Aorta (tissue), 5 donors: ENCODE results near the gene LITAF. TPM values are rescaled to one million over a fixed set of nuclear protein-coding genes. Genes with fewer than 3 reads are reported as not detected.

Source experiments
- ATAC-seq: fragments of 200-7000 bp; cut with Tn5 transposase; one replicate; pipeline ENCODE4 v1.9.1; 2022; ENCODE audit warnings: moderate library complexity; ENCODE audit not compliant: low FRiP score
- DNase-seq, 2 donors: peaks; one replicate each; pipeline ENCODE4 v3.0.0-alpha.2; 2020
- H3K27ac ChIP-seq, 2 donors: one replicate each; pipeline ENCODE4 v1.5.1; 2013; ENCODE audit warnings: low read length in 2 of 2, mild to moderate bottlenecking in 2 of 2, moderate library complexity in 2 of 2, control low read depth in 1 of 2, inconsistent platforms in 1 of 2, low read depth in 1 of 2
- H3K27me3 ChIP-seq, 2 donors: one replicate each; pipeline ENCODE4 v1.6.1; 2013; ENCODE audit warnings: control low read depth in 1 of 2, low read length in 1 of 2, mild to moderate bottlenecking in 1 of 2, moderate library complexity in 1 of 2; ENCODE audit not compliant: insufficient read depth in 2 of 2, control insufficient read depth in 1 of 2
- H3K36me3 ChIP-seq, 2 donors: one replicate each; pipeline ENCODE4 v1.6.1; 2013; ENCODE audit warnings: control low read depth in 1 of 2, low read length in 1 of 2, mild to moderate bottlenecking in 1 of 2; ENCODE audit not compliant: insufficient read depth in 2 of 2, control insufficient read depth in 1 of 2
- H3K4me1 ChIP-seq, 2 donors: one replicate each; pipeline ENCODE4 v1.6.1; 2013; ENCODE audit warnings: low read length in 2 of 2, control low read depth in 1 of 2, mild to moderate bottlenecking in 1 of 2, moderate library complexity in 1 of 2; ENCODE audit not compliant: insufficient read depth in 2 of 2, control insufficient read depth in 1 of 2
- H3K4me3 ChIP-seq, 2 donors: one replicate each; pipeline ENCODE4 v1.5.1; 2013; ENCODE audit warnings: low read length in 2 of 2, control low read depth in 1 of 2, mild to moderate bottlenecking in 1 of 2
- H3K9me3 ChIP-seq: one replicate; pipeline ENCODE4 v1.6.1; 2013; ENCODE audit warnings: mild to moderate bottlenecking, low read length; ENCODE audit not compliant: control insufficient read depth
- WGBS, 2 donors: extraction: QIAGEN DNeasy Blood & Tissue Kit; methylation state at CpG; one replicate each; pipeline ENCODE4 v1.1.7; 2013; 5-methylcytosine and 5-hydroxymethylcytosine counted together
- intact Hi-C, 2 donors: fragments of 100-400 bp; cut with DNase I; formaldehyde crosslinking; loops; one replicate each; pipeline versions ENCODE4 v1.14.2 to v1.15.0; 2022
- polyA plus RNA-seq, 2 donors: library from polyadenylated mRNA; stranded (reverse); fragments of 200-250 nt; gene quantifications; one replicate each; pipeline ENCODE4 v1.2.3, GENCODE V29; 2013
- total RNA-seq, 2 donors: library from RNA; stranded (reverse); fragmentation: NEBNext Ultra II Directional; extraction: Animal tissue kit (Norgen Biotek cat#: 25700); gene quantifications; one replicate each; pipeline ENCODE4 v1.2.1, GENCODE V29; 2021
- donor health status: healthy with polysubstance abuse.
- donor health status: Bipolar disorder and iron deficiency.
- donor health status: DM: no; HTN: no; CAD: no.
- donor health status: DM: no; HTN: no; CAD: no.
- donor health status: DM: yes; HTN: yes; CAD: no.

LITAF gene
- total and polyA plus RNA-seq, 4 donors, result 83.1 to 157 (median 141) TPM

- H3K27me3 ChIP-seq, result no peaks in the 10 kb centered on the region
- DNase-seq (no peak), ATAC-seq (no peak)
- WGBS, 2 donors, result 60 to 73% methylated on average over 7 of the region's 7 CpGs
- intact Hi-C loops, result loop anchor here in 1 of 2 donors (5.0 to 10.0 kb wide), 4 partner anchors 48 to 145 kb away; partner anchors contain the start of gene LITAF
- H3K36me3 ChIP-seq, result no peaks in the 10 kb centered on the region
- no peak overlapping the region for H3K4me3 ChIP-seq
- H3K9me3 ChIP-seq, result no peaks in the 10 kb centered on the region
- peak overlapping the region in 1 of 2 donors; percentile 69 for H3K27ac ChIP-seq
- peaks cover 0 to 3% of the 10 kb centered on the region in 2 donors for H3K4me1 ChIP-seq
These were observed 87.2 kb downstream of the LITAF start for GRCh38 chr16:11499295-11500089.

- H3K36me3 ChIP-seq, result no peaks in the 10 kb centered on the region
- peak overlapping the region; percentile 84 to 91 for H3K27ac ChIP-seq
- DNase-seq (no peak), ATAC-seq (no peak)
- peaks cover 0 to 3% of the 10 kb centered on the region in 2 donors for H3K4me1 ChIP-seq
- intact Hi-C loops, result loop anchor here in 1 of 2 donors (5.0 to 10.0 kb wide), 4 partner anchors 49 to 146 kb away; partner anchors contain the start of gene LITAF
- H3K27me3 ChIP-seq, result no peaks in the 10 kb centered on the region
- H3K9me3 ChIP-seq, result no peaks in the 10 kb centered on the region
- H3K4me3 ChIP-seq, result no peak overlapping the region
- 75% methylated on average over 6 of the region's 6 CpGs for WGBS, 2 donors
These were observed 88.0 kb downstream of the LITAF start for GRCh38 chr16:11498683-11499082.

GRCh38 chr16:11497851-11498289 lies 88.8 kb downstream of the LITAF start:
- peaks cover 0 to 3% of the 10 kb centered on the region in 2 donors for H3K4me1 ChIP-seq
- H3K27ac ChIP-seq, result peak overlapping the region; percentile 84 to 90
- ATAC-seq (no peak), DNase-seq (no peak)
- no peaks in the 10 kb centered on the region for H3K36me3 ChIP-seq
- WGBS, 2 donors, result 2 to 8% methylated on average over 5 of the region's 5 CpGs
- intact Hi-C loops, result loop anchor here in 1 of 2 donors (1.0 to 10.0 kb wide), 5 partner anchors 49 to 299 kb away; partner anchors contain the start of genes LITAF and ZC3H7A
- no peaks in the 10 kb centered on the region for H3K27me3 ChIP-seq
- H3K9me3 ChIP-seq, result no peaks in the 10 kb centered on the region
- H3K4me3 ChIP-seq, result no peak overlapping the region

Other genes starting within 250 kb of the LITAF start
- 1 to 10 TPM in 1 of 2 donors, under 1 TPM in 1; 0.81 to 1.7 TPM for gene RMI2, start 241.5 kb downstream of the LITAF start, total RNA-seq
- gene RMI2, start 241.5 kb downstream of the LITAF start, polyA plus RNA-seq, result under 1 TPM in 1 of 2 donors, not detected in 1; 0.61 TPM
- gene SNN, start 81.5 kb upstream of the LITAF start, total RNA-seq, result 10 to 100 TPM; 15.1 to 15.9 TPM
- 10 to 100 TPM; 13.0 to 15.5 TPM for gene SNN, start 81.5 kb upstream of the LITAF start, polyA plus RNA-seq
- gene TXNDC11, start 155.9 kb upstream of the LITAF start, total RNA-seq, result 10 to 100 TPM; 39.7 to 43.6 TPM
- 10 to 100 TPM; 19.9 to 42.5 TPM for gene TXNDC11, start 155.9 kb upstream of the LITAF start, polyA plus RNA-seq
- 10 to 100 TPM; 69.7 to 86.2 TPM for gene ZC3H7A, start 210.3 kb upstream of the LITAF start, total RNA-seq
- 10 to 100 TPM; 45.4 to 46.7 TPM for gene ZC3H7A, start 210.3 kb upstream of the LITAF start, polyA plus RNA-seq